GM12873 (cell line): ENCODE measurements around the gene PXDC1.

ENCODE experiments used
- CTCF ChIP-seq: IDR thresholded peaks from 2 replicates; pipeline ENCODE4 v1.5.1; 2012; ENCODE audit warnings: low read depth, mild to moderate bottlenecking, moderate library complexity, low read length, control low read depth; ENCODE audit not compliant: insufficient read depth; ENCODE audit errors: missing control alignments

PXDC1 gene

GRCh38 chr6:3788408-3789017, 37.0 kb upstream of the PXDC1 start:
- no peak for TF ChIP-seq CTCF

- TF ChIP-seq CTCF: no peak
Observed at GRCh38 chr6:3786141-3786540, 34.6 kb upstream of the PXDC1 start.

GRCh38 chr6:3785745-3786098, 34.2 kb upstream of the PXDC1 start:
- no peak for TF ChIP-seq CTCF

GRCh38 chr6:3784885-3785744, 33.6 kb upstream of the PXDC1 start:
- TF ChIP-seq CTCF: no peak

- TF ChIP-seq CTCF: no peak
Observed at GRCh38 chr6:3784423-3784822, 32.9 kb upstream of the PXDC1 start.

GRCh38 chr6:3782876-3783832, 31.6 kb upstream of the PXDC1 start:
- no peak for TF ChIP-seq CTCF

GRCh38 chr6:3781504-3781903, 30.0 kb upstream of the PXDC1 start:
- TF ChIP-seq CTCF: no peak
